ENCODE measurements around the gene DUSP12. TPM values are rescaled to one million over a fixed set of nuclear protein-coding genes. Genes with fewer than 3 reads are reported as not detected.
A peak's percentile ranks its signal among the peaks of the same experiment; 100 is the strongest.

Gene DUSP12
- total and polyA plus RNA-seq, 2 donors (not counting 3 experiments of a cell fraction or from before 2014, with no cell fraction given) = 26.8 to 31.6 TPM

DNA sequence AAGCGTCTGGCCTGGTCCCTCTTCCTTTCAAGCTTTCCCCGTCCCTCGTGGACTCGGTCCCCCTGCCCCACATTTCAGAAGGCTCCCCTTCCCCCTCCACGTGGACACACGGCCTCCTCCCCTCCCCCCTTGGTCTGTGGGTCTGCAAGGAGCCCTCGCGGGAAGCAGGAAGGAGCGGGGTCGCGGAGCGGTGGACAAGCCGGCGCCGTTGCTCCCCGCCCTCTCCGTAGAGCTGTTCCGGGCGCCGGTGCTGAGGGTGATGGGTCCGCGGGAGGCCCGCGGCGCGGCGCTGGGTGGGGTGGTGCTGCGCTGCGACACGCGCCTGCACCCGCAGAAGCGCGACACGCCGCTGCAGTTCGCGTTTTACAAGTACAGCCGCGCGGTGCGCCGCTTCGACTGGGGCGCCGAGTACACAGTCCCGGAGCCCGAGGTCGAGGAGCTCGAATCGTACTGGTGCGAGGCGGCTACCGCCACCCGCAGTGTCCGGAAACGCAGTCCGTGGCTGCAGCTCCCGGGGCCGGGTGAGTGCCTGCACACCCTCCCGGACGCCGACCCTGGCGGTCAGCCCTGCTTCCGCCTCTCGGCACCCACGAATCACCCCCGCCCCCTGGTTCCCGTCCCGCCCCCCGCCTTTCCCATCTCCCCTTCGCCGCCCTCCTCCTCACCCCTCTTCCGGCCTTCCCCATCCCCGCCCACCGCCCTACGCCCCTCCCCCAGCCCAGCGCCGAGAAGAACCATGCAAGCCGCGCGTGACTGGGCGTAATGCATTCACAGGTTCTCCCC is 22.9 kb upstream of the DUSP12 start:
- peak; percentile 47 for DNase-seq (ENCODE audit: low read depth, low spot score)
- CTCF ChIA-PET = interaction anchor here (0.6 to 1.7 kb wide), 8 partner anchors 9 to 310 kb away, joined by 3 to 16 read pairs (median 4); partner anchors contain the start of gene DUSP12
- no peaks in the 10 kb centered on the region for H3K27me3 ChIP-seq (ENCODE audit: control insufficient read depth in 2 of 2, insufficient read depth in 2 of 2, low read length in 2 of 2)
- peak overlapping the region; percentile 56 for H3K9ac ChIP-seq (replicated peaks; ENCODE audit: extremely low read depth, insufficient read depth, low read length)
- intact Hi-C loops (cut with micrococcal nuclease) = loop anchor here (5.0 kb wide), 1 partner anchor 194 kb away; no protein-coding TSS in a partner anchor
- peak overlapping the region; percentile 85 for H2AFZ ChIP-seq (ENCODE audit: low read depth, low read length)
- H3K9me3 ChIP-seq (replicated peaks; ENCODE audit: control insufficient read depth, insufficient read depth, low read length) = no peaks in the 10 kb centered on the region
- no peaks in the 10 kb centered on the region for H3K36me3 ChIP-seq (ENCODE audit: control insufficient read depth in 2 of 2, extremely low read depth in 1 of 2, insufficient read depth in 2 of 2, low read length in 2 of 2)
- H4K20me1 ChIP-seq (replicated peaks; ENCODE audit: control insufficient read depth, extremely low read depth, insufficient read depth, low read length) = no peaks in the 10 kb centered on the region
- no TSS peak for BruUV-seq (replicated peaks)
- POLR2A ChIA-PET = no interaction called here
- dilution Hi-C loops (cut with MboI; ENCODE audit: extremely low pct_ligation_motif_present, low sequenced_read_pairs) = no loop called here
- H3K27ac ChIP-seq (ENCODE audit: insufficient read depth, low read depth, low read length) = peak overlapping the region; percentile 15
- H3K4me1 ChIP-seq (ENCODE audit: control insufficient read depth, extremely low read depth, insufficient read depth, low read length) = peaks cover 26% of the 10 kb centered on the region
- peak; percentile 62 for TF ChIP-seq POLR2A (IDR thresholded peaks at IDR 0.05; ENCODE audit: low read depth, low read length)
- TF ChIP-seq, protein P1, sequence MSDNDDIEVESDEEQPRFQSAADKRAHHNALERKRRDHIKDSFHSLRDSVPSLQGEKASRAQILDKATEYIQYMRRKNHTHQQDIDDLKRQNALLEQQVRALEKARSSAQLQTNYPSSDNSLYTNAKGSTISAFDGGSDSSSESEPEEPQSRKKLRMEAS (IDR thresholded peaks at IDR 0.05; ENCODE audit: insufficient read depth, insufficient read length) = no peak
- TF ChIP-seq, protein P2, sequence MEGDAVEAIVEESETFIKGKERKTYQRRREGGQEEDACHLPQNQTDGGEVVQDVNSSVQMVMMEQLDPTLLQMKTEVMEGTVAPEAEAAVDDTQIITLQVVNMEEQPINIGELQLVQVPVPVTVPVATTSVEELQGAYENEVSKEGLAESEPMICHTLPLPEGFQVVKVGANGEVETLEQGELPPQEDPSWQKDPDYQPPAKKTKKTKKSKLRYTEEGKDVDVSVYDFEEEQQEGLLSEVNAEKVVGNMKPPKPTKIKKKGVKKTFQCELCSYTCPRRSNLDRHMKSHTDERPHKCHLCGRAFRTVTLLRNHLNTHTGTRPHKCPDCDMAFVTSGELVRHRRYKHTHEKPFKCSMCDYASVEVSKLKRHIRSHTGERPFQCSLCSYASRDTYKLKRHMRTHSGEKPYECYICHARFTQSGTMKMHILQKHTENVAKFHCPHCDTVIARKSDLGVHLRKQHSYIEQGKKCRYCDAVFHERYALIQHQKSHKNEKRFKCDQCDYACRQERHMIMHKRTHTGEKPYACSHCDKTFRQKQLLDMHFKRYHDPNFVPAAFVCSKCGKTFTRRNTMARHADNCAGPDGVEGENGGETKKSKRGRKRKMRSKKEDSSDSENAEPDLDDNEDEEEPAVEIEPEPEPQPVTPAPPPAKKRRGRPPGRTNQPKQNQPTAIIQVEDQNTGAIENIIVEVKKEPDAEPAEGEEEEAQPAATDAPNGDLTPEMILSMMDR (IDR thresholded peaks at IDR 0.05; ENCODE audit: extremely low read depth in 1 of 2, insufficient read depth in 1 of 2, low read depth in 1 of 2, low read length in 2 of 2) = no peak
- peak overlapping the region; percentile 82 for H3K4me2 ChIP-seq (ENCODE audit: insufficient read depth, low read length)
- H3K79me2 ChIP-seq (ENCODE audit: control insufficient read depth, insufficient read depth, low read length) = no peaks in the 10 kb centered on the region
- H3K4me3 ChIP-seq (replicated peaks in 1 of 3; ENCODE audit: insufficient read depth in 1 of 3, low read depth in 1 of 3, low read length in 3 of 3) = peak overlapping the region; percentile 51 to 55 (median 52)
- FAIRE-seq = peak; percentile 42
- no peaks in the 10 kb centered on the region for H3K9me1 ChIP-seq (replicated peaks; ENCODE audit: control insufficient read depth, extremely low read depth, insufficient read depth, low read length)

All from endothelial cell of umbilical vein (primary cell).